SK-N-SH treated with all-trans-retinoic acid at 6 μM for 48 hours (cell line): ENCODE data around the gene OTOG.

ENCODE experiments used
- BACH2 ChIP-seq: fragments of 250-450 bp; sonication (Bioruptor Pico); IDR thresholded peaks from 2 replicates; pipeline ENCODE4 v1.9.0; 2021; ENCODE audit warnings: mild to moderate bottlenecking, borderline replicate concordance
- GLIS3 ChIP-seq: fragments of 250-450 bp; sonication (Bioruptor Pico); IDR thresholded peaks from 2 replicates; pipeline ENCODE4 v1.5.0; 2020; ENCODE audit warnings: mild to moderate bottlenecking, moderate library complexity
- PATZ1 ChIP-seq: fragments of 250-450 bp; sonication (Bioruptor Pico); IDR thresholded peaks from 2 replicates; pipeline ENCODE4 v1.8.0; 2020; ENCODE audit warnings: mild to moderate bottlenecking, moderate library complexity, borderline replicate concordance
- TCF4 ChIP-seq: fragments of 250-450 bp; sonication (Bioruptor Pico); IDR thresholded peaks from 2 replicates; pipeline ENCODE4 v1.8.0; 2021; ENCODE audit warnings: mild to moderate bottlenecking, moderate library complexity, borderline replicate concordance
- TOX ChIP-seq: fragments of 250-450 bp; sonication (Bioruptor Pico); IDR thresholded peaks from 2 replicates; pipeline ENCODE4 v1.8.0; 2021; ENCODE audit warnings: mild to moderate bottlenecking, moderate library complexity, borderline replicate concordance
- TSHZ2 ChIP-seq: fragments of 250-450 bp; sonication (Bioruptor Pico); IDR thresholded peaks from 2 replicates; pipeline ENCODE4 v1.5.0; 2020; ENCODE audit warnings: mild to moderate bottlenecking, moderate library complexity
- ZC3H10 ChIP-seq: fragments of 250-450 bp; sonication (Bioruptor Pico); IDR thresholded peaks from 2 replicates; pipeline ENCODE4 v1.5.1; 2021; ENCODE audit warnings: mild to moderate bottlenecking, moderate library complexity
- ZFP3 ChIP-seq: fragments of 250-450 bp; sonication (Bioruptor Pico); IDR thresholded peaks from 2 replicates; pipeline ENCODE4 v1.5.0; 2020; ENCODE audit warnings: mild to moderate bottlenecking, moderate library complexity
- ZFP30 ChIP-seq: fragments of 450-650 bp; formaldehyde crosslinking; IDR thresholded peaks from 2 replicates; pipeline ENCODE4 v1.5.0; 2022; ENCODE audit warnings: mild to moderate bottlenecking, moderate library complexity
- ZNF70 ChIP-seq: fragments of 450-650 bp; formaldehyde crosslinking; IDR thresholded peaks from 2 replicates; pipeline ENCODE4 v1.5.0; 2020; ENCODE audit warnings: mild to moderate bottlenecking, moderate library complexity
- ZNF8 ChIP-seq: fragments of 450-650 bp; formaldehyde crosslinking; IDR thresholded peaks from 2 replicates; pipeline ENCODE4 v1.5.0; 2020; ENCODE audit warnings: mild to moderate bottlenecking, moderate library complexity

- TF ChIP-seq ZFP3 (CRISPR knock-in tag) (no peak), ZFP30 (CRISPR knock-in tag) (no peak), ZNF70 (no peak), PATZ1 (CRISPR knock-in tag) (no peak), ZC3H10 (CRISPR knock-in tag) (no peak), BACH2 (CRISPR knock-in tag) (no peak), GLIS3 (CRISPR knock-in tag) (no peak), TSHZ2 (CRISPR knock-in tag) (no peak), ZNF8 (CRISPR knock-in tag) (no peak), TCF4 (no peak), TOX (CRISPR knock-in tag) (no peak)
These were observed 40.7 kb upstream of the OTOG start for GRCh38 chr11:17506314-17506713.
